Mesothelial cell of epicardium (in vitro differentiated cells): ENCODE results near the gene OSBPL1A. TPM values are rescaled to one million over a fixed set of nuclear protein-coding genes. Genes with fewer than 3 reads are reported as not detected.

ENCODE experiments used
- DNase-seq, 2 experiments: peaks; one replicate each; pipeline ENCODE4 v3.0.0; 2021; ENCODE audit warnings: low spot score in 2 of 2; ENCODE audit not compliant: unreplicated experiment in 2 of 2
- H3K27ac Mint-ChIP-seq: 2 replicates; pipeline ENCODE4 v1.8.0; 2021; ENCODE audit warnings: mixed read lengths
- H3K27me3 Mint-ChIP-seq: 2 replicates; pipeline ENCODE4 v1.8.0; 2021; ENCODE audit warnings: low read depth, mixed read lengths
- H3K36me3 Mint-ChIP-seq: 2 replicates; pipeline ENCODE4 v1.8.0; 2021; ENCODE audit warnings: mixed read lengths
- H3K4me1 Mint-ChIP-seq: 2 replicates; pipeline ENCODE4 v1.8.0; 2021; ENCODE audit warnings: mixed read lengths
- H3K4me3 Mint-ChIP-seq: 2 replicates; pipeline ENCODE4 v1.8.0; 2021; ENCODE audit warnings: mild to moderate bottlenecking, moderate library complexity, mixed read lengths
- H3K9me3 Mint-ChIP-seq: 2 replicates; pipeline ENCODE4 v1.8.0; 2021; ENCODE audit warnings: mixed read lengths
- total RNA-seq: library from RNA; stranded (reverse); gene quantifications from 3 replicates; pipeline ENCODE4 v1.2.1, GENCODE V29; 2021
- TF ChIP-seq, protein P1 (sequence below): fragments of 200-600 bp; sonication (generic); IDR thresholded peaks from one replicate; pipeline ENCODE4 v1.5.0; 2021; ENCODE audit warnings: antibody characterized with exemption; ENCODE audit not compliant: unreplicated experiment

The OSBPL1A gene
- total RNA-seq, 1 donor from 2014 or later: 36.1 TPM

DNA sequence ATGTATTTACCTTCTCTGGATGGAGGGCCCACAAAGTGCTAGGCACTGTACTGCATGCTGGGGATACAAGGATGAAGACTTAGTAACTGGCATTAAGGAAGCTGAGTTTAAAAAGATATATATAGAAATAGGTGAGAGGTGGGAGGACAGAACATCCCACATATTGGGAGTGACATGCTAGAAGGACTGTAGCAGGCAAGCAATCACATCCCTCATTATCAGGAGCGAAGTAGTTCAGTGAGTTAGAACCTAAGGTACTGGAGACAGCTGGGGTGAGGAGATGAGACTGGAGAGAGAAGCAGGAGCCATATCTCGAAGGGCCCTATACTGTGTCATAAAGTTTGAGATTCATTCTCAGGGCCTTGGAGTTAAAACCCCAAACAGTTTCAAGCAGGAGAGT lies 10.9 kb upstream of the OSBPL1A start:
- TF ChIP-seq, protein P1, sequence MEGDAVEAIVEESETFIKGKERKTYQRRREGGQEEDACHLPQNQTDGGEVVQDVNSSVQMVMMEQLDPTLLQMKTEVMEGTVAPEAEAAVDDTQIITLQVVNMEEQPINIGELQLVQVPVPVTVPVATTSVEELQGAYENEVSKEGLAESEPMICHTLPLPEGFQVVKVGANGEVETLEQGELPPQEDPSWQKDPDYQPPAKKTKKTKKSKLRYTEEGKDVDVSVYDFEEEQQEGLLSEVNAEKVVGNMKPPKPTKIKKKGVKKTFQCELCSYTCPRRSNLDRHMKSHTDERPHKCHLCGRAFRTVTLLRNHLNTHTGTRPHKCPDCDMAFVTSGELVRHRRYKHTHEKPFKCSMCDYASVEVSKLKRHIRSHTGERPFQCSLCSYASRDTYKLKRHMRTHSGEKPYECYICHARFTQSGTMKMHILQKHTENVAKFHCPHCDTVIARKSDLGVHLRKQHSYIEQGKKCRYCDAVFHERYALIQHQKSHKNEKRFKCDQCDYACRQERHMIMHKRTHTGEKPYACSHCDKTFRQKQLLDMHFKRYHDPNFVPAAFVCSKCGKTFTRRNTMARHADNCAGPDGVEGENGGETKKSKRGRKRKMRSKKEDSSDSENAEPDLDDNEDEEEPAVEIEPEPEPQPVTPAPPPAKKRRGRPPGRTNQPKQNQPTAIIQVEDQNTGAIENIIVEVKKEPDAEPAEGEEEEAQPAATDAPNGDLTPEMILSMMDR: no peak
- Mint-ChIP-seq H3K9me3 (peaks cover 7% of the 10 kb centered on the region), H3K4me1 (peaks cover 5% of the 10 kb centered on the region), H3K36me3 (no peaks in the 10 kb centered on the region), H3K27me3 (peaks cover 2% of the 10 kb centered on the region), H3K27ac (no peak overlapping the region), H3K4me3 (no peak overlapping the region)
- DNase-seq: no peak

DNA sequence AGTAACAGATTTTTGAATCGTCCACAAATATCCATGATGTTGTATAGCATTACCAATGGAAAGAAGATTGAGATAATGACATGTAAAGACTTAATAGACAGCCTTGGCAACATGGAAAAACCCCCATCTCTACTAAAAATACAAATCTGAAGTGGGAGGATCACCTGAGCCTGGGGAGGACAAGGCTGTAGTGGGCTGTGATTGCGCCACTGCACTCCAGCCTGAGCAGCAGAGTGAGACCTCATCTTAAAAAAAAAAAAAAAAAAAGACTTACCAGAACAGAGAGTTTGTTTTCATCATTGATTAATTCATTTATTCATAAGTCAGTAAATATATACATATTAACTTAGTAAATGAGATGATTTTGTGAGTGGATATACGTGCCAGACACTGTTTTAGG lies 7.0 kb upstream of the OSBPL1A start:
- H3K9me3 Mint-ChIP-seq: peaks cover 7% of the 10 kb centered on the region
- DNase-seq: no peak
- H3K4me1 Mint-ChIP-seq: peaks cover 18% of the 10 kb centered on the region
- no peak overlapping the region for H3K27ac Mint-ChIP-seq
- TF ChIP-seq, protein P1: no peak
- H3K4me3 Mint-ChIP-seq: no peak overlapping the region
- no peaks in the 10 kb centered on the region for H3K36me3 Mint-ChIP-seq
- H3K27me3 Mint-ChIP-seq: peaks cover 2% of the 10 kb centered on the region

DNA sequence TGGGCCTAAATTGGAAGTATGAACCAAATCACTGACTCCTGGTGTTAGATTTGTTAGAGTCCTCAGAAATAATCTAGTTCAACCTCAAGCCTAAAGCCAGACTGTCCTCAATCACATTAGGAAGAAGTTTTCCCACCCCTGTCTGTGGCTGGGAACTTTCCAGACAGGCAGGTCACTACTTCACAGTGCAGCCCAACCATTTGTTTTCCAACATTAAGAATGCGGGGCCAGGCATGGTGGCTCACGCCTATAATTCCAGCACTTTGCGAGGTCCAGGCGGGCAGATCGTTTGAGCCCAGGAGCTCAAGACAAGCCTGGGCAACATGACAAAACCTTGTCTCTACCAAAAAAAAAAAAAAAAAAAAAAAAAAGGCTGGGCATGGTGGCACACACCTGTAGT lies 5.5 kb upstream of the OSBPL1A start:
- no peak for DNase-seq
- TF ChIP-seq, protein P1: no peak
- Mint-ChIP-seq H3K27me3 (peaks cover 2% of the 10 kb centered on the region), H3K4me3 (no peak overlapping the region), H3K9me3 (peaks cover 7% of the 10 kb centered on the region), H3K36me3 (no peaks in the 10 kb centered on the region), H3K27ac (no peak overlapping the region), H3K4me1 (peaks cover 20% of the 10 kb centered on the region)

DNA sequence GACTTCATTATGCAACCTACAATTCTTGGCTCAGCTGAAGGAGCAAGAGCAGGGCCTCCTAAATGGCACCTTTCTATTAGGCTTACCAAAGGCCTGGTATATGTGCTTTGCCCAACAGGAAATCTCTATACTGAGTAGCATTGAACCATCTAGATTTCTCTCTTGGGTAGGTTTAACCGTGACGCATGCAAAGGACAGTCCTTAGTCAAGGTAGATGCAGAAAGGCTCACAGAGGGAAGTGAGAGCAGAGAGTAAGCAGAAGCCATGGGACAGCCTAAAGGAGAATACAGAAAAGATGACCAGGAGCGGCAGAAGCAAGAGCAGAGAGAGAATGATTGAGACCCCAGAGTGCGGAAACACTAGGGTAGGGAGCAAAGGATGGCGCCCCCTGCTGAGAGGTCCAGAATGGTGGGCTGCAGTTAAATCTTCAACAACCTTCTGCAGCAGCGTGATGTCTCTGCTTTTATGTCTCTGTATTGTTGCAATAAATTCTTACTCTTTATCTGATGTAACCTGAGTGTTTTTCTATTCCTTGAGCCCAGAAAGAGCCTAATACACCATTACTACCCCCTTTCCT lies 4.7 kb upstream of the OSBPL1A start:
- H3K36me3 Mint-ChIP-seq: no peaks in the 10 kb centered on the region
- no peak overlapping the region for H3K27ac Mint-ChIP-seq
- TF ChIP-seq, protein P1: no peak
- H3K9me3 Mint-ChIP-seq: peaks cover 7% of the 10 kb centered on the region
- H3K27me3 Mint-ChIP-seq: peaks cover 2% of the 10 kb centered on the region
- no peak overlapping the region for H3K4me3 Mint-ChIP-seq
- DNase-seq: no peak
- H3K4me1 Mint-ChIP-seq: peaks cover 21% of the 10 kb centered on the region

DNA sequence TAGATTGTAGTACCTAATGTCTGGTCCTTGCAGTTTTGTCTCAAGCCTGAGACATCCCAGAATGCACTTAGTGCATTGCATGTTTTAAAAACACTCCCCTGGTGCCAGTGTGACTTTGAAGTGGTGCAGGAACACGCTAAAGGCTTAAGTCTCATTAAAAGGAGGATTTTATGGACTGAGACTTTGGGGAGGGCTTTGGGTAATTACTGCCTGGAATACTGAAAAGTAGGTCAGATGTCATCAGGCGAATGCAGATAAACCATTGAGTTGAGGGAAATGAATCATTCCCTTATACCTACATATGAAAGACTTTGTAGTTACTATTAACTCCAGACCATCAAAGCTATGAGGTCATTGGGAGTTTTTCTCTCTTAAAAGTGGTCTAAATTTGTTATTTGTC lies 3.0 kb upstream of the OSBPL1A start:
- H3K27ac Mint-ChIP-seq: no peak overlapping the region
- no peak overlapping the region for H3K4me3 Mint-ChIP-seq
- H3K9me3 Mint-ChIP-seq: peaks cover 7% of the 10 kb centered on the region
- H3K36me3 Mint-ChIP-seq: no peaks in the 10 kb centered on the region
- DNase-seq: no peak
- H3K4me1 Mint-ChIP-seq: peaks cover 25% of the 10 kb centered on the region
- TF ChIP-seq, protein P1: no peak
- H3K27me3 Mint-ChIP-seq: no peaks in the 10 kb centered on the region

DNA sequence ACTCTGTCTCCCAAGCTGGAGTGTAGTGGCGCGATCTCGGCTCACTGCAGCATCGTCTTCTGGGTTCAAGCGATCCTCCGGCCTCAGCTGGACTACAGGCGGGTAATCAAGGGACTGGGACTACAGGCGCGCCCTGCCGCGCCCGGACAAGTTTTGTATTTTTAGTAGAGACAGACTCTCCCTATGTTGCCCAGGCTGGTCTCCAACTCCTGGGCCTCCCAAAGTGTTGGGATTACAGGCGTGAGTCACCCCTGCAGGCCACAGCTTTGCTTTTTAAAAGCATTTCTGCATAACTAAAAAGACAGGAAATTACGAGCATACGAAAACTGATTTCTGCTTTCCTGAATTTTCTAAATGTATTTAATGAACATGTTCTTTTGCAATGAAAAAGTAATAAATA lies 916 bp upstream of the OSBPL1A start:
- peak overlapping the region; percentile 90 for H3K27ac Mint-ChIP-seq
- peaks cover under 1% of the 10 kb centered on the region for H3K9me3 Mint-ChIP-seq
- H3K4me1 Mint-ChIP-seq: peaks cover 31% of the 10 kb centered on the region
- no peaks in the 10 kb centered on the region for H3K27me3 Mint-ChIP-seq
- H3K36me3 Mint-ChIP-seq: no peaks in the 10 kb centered on the region
- peak overlapping the region; percentile 83 for H3K4me3 Mint-ChIP-seq
- DNase-seq: no peak
- TF ChIP-seq, protein P1: no peak
